B cell (primary cell): ENCODE data around the gene AUNIP. TPM values are rescaled to one million over a fixed set of nuclear protein-coding genes. Genes with fewer than 3 reads are reported as not detected.

Experiments
- ATAC-seq: fragments of 200-7000 bp; cut with Tn5 transposase; one replicate; pipeline ENCODE4 v1.10.0; 2021; ENCODE audit warnings: low read depth, mild to moderate bottlenecking, moderate number of reproducible peaks, moderate library complexity
- CTCF ChIA-PET: fragments of 350-600 bp; sonication (Branson Sonifier 250); formaldehyde crosslinking; loops from one replicate; lab custom pipeline; 2021; ENCODE audit warnings: antibody characterized with exemption, inconsistent platforms; lab: Charles Lee
- POLR2A ChIA-PET: fragments of 350-600 bp; sonication (Branson Sonifier 250); formaldehyde crosslinking; loops from one replicate; lab custom pipeline; 2021; ENCODE audit warnings: antibody characterized with exemption; lab: Charles Lee
- DNase-seq: peaks from one replicate; pipeline ENCODE4 v3.0.0; 2013
- H2AFZ ChIP-seq: 2 replicates; pipeline ENCODE4 v1.6.1; 2012; ENCODE audit warnings: mild to moderate bottlenecking, low read depth, low read length; ENCODE audit not compliant: insufficient read depth, poor library complexity, severe bottlenecking
- H3K27ac ChIP-seq, 2 donors: 1 replicate in 1 of 2; 2 replicates in 1 of 2; pipeline ENCODE4 v1.5.1; 2012 to 2013; ENCODE audit warnings: low read length in 2 of 2, mild to moderate bottlenecking in 2 of 2, moderate library complexity in 1 of 2
- H3K27me3 ChIP-seq, 4 experiments: fragments of 200-600 bp in 1 of 4; sonication (generic) in 1 of 4; replicated peaks in 1 of 4; 1 replicate in 2 of 4; 2 replicates in 2 of 4; pipeline versions ENCODE4 v1.6.1 to v1.7.0; 2013 to 2016; ENCODE audit warnings: low read length in 3 of 4, mild to moderate bottlenecking in 2 of 4, mixed read lengths in 1 of 4, moderate library complexity in 1 of 4; ENCODE audit not compliant: insufficient read depth in 4 of 4, control insufficient read depth in 3 of 4; ENCODE audit errors: control extremely low read depth in 1 of 4
- H3K36me3 ChIP-seq, 2 experiments: replicated peaks in 1 of 2; 1 replicate in 1 of 2; 2 replicates in 1 of 2; pipeline versions ENCODE4 v1.6.1 to v1.7.1; 2013; ENCODE audit warnings: low read length in 1 of 2; ENCODE audit not compliant: insufficient read depth in 2 of 2, control insufficient read depth in 1 of 2; ENCODE audit errors: control extremely low read depth in 1 of 2, extremely low read depth in 1 of 2
- H3K4me1 ChIP-seq, 2 donors: fragments of 200-600 bp in 1 of 2; sonication (generic) in 1 of 2; 1 replicate in 1 of 2; 2 replicates in 1 of 2; pipeline versions ENCODE4 v1.5.1 to v1.6.1; 2013 to 2017; ENCODE audit warnings: low read length in 2 of 2; ENCODE audit not compliant: control insufficient read depth in 2 of 2, insufficient read depth in 2 of 2
- H3K4me2 ChIP-seq: replicated peaks from 2 replicates; pipeline ENCODE3; 2012; ENCODE audit warnings: mild to moderate bottlenecking, low read depth, low read length; ENCODE audit not compliant: poor library complexity, severe bottlenecking
- H3K4me3 ChIP-seq, 5 experiments: fragments of 200-600 bp in 1 of 5; sonication (generic) in 1 of 5; 1 replicate in 3 of 5; 2 replicates in 2 of 5; pipeline versions ENCODE4 v1.5.1 to v1.7.0; 2011 to 2016; ENCODE audit warnings: low read length in 4 of 5, mild to moderate bottlenecking in 4 of 5, low read depth in 2 of 5, control low read depth in 1 of 5, moderate library complexity in 1 of 5; ENCODE audit not compliant: insufficient read depth in 1 of 5; ENCODE audit errors: control extremely low read depth in 1 of 5, extremely low read depth in 1 of 5
- H3K79me2 ChIP-seq: fragments of 200-600 bp; sonication (generic); one replicate; pipeline ENCODE4 v1.6.0; 2016; ENCODE audit warnings: low read length; ENCODE audit not compliant: control insufficient read depth, insufficient read depth
- H3K9ac ChIP-seq: fragments of 200-600 bp; sonication (generic); 2 replicates; pipeline ENCODE4 v1.6.1; 2017; ENCODE audit warnings: mild to moderate bottlenecking, low read length, moderate library complexity
- H3K9me3 ChIP-seq, 3 donors: one replicate each; pipeline versions ENCODE4 v1.6.1 to v1.7.1; 2013; ENCODE audit warnings: low read length in 2 of 3; ENCODE audit not compliant: control insufficient read depth in 2 of 3, insufficient read depth in 1 of 3; ENCODE audit errors: control extremely low read depth in 1 of 3
- H4K20me1 ChIP-seq: 2 replicates; pipeline ENCODE4 v1.6.0; 2012; ENCODE audit warnings: mild to moderate bottlenecking, low read length; ENCODE audit not compliant: insufficient read depth, control insufficient read depth, poor library complexity, severe bottlenecking
- H3K27ac Mint-ChIP-seq: one replicate; pipeline ENCODE4 v1.8.0; 2021; ENCODE audit warnings: mixed read lengths
- H3K27me3 Mint-ChIP-seq: one replicate; pipeline ENCODE4 v1.8.0; 2021; ENCODE audit warnings: mixed read lengths
- H3K4me1 Mint-ChIP-seq: one replicate; pipeline ENCODE4 v1.8.0; 2021; ENCODE audit warnings: mixed read lengths
- H3K4me3 Mint-ChIP-seq: one replicate; pipeline ENCODE4 v1.8.0; 2021; ENCODE audit warnings: mixed read lengths
- H3K9me3 Mint-ChIP-seq: one replicate; pipeline ENCODE4 v1.8.0; 2022; ENCODE audit warnings: mixed read lengths; ENCODE audit not compliant: insufficient read depth
- CTCF ChIP-seq: fragments of 200-600 bp; IDR thresholded peaks from one replicate; pipeline ENCODE4 v1.8.0; 2022; ENCODE audit warnings: antibody characterized with exemption, mild to moderate bottlenecking
- EZH2 ChIP-seq: IDR thresholded peaks from 2 replicates; pipeline ENCODE4 v1.6.1; 2012; ENCODE audit warnings: borderline replicate concordance, low read depth, mild to moderate bottlenecking, moderate library complexity, low read length; ENCODE audit not compliant: insufficient read depth, poor library complexity, severe bottlenecking
- WGBS: methylation state at CpG from one replicate; pipeline ENCODE4 v1.1.5; 2013; ENCODE audit warnings: missing lambda C conversion rate; ENCODE audit not compliant: insufficient coverage; 5-methylcytosine and 5-hydroxymethylcytosine counted together
- intact Hi-C: fragments of 100-400 bp; cut with micrococcal nuclease; formaldehyde crosslinking; loops from one replicate; pipeline ENCODE4 v1.10.0; 2022
- polyA plus RNA-seq: library from polyadenylated mRNA; depleted of rRNA; stranded (reverse); fragments of >200 nt; gene quantifications from 2 replicates; pipeline ENCODE4 v1.2.3, GENCODE V29; 2012
- total RNA-seq, 2 donors: library from RNA; stranded (reverse); fragments of 120-200 nt in 1 of 2; gene quantifications; 1 replicate in 1 of 2; 2 replicates in 1 of 2; pipeline versions ENCODE4 v1.2.3 to v1.2.4, GENCODE V29; 2013 to 2022

AUNIP gene
- total and polyA plus RNA-seq, 2 donors (not counting 1 experiment from before 2014, with no cell fraction given), result 0.27 TPM; not detected in 1

- Histone ChIP-seq H4K20me1 (peaks cover 22% of the 10 kb centered on the region), H3K4me3 (peak overlapping the region; percentile 17 to 99 (median 84)), H3K36me3 (peaks cover 0 to 4% of the 10 kb centered on the region in 2 experiments), H3K9ac (peak overlapping the region; percentile 83), H3K9me3 (no peaks in the 10 kb centered on the region), H3K27ac (peak overlapping the region; percentile 76 to 84), H3K27me3 (no peaks in the 10 kb centered on the region), H3K4me1 (peaks cover 18 to 24% of the 10 kb centered on the region in 2 donors), H3K4me2 (peak overlapping the region; percentile 94), H3K79me2 (peaks cover 40% of the 10 kb centered on the region), H2AFZ (peak overlapping the region; percentile 89)
- ATAC-seq (no peak), DNase-seq (no peak)
- peak overlapping the region; percentile 94 for H3K27ac Mint-ChIP-seq
- 35% methylated on average over 8 of the region's 10 CpGs for WGBS
- TF ChIP-seq EZH2 (no peak), CTCF (no peak)
- CTCF ChIA-PET, result interaction anchor here (2.6 to 2.9 kb wide), 2 partner anchors 11 to 19 kb away, joined by 6 to 18 read pairs; no protein-coding TSS in a partner anchor
- no peaks in the 10 kb centered on the region for H3K9me3 Mint-ChIP-seq
- POLR2A ChIA-PET, result interaction anchor here (0.5 to 1.1 kb wide), 3 partner anchors 10 to 1718 kb away, joined by 5 to 6 read pairs (median 5); no protein-coding TSS in a partner anchor
- no peaks in the 10 kb centered on the region for H3K27me3 Mint-ChIP-seq
- peaks cover 29% of the 10 kb centered on the region for H3K4me1 Mint-ChIP-seq
- intact Hi-C loops, result loop anchor here (2.0 kb wide), 1 partner anchor 390 kb away; the partner anchor contains the start of gene MACO1
- H3K4me3 Mint-ChIP-seq, result peak overlapping the region; percentile 95
Observed at GRCh38 chr1:25821112-25821476, 38.2 kb downstream of the AUNIP start.
